GM18511 (cell line): ENCODE measurements around the gene MYADML2.
"Not testable (repeated sequence)": the region's sequence is repeated elsewhere in the genome, so short reads cannot be mapped to it uniquely, and the experiment has no call there.

Source experiments
- ATAC-seq: cut with Tn5 transposase; IDR thresholded peaks from one replicate; pipeline ENCODE4 v1.9.1; 2021; ENCODE audit warnings: mild to moderate bottlenecking, moderate library complexity; ENCODE audit not compliant: unreplicated experiment

The MYADML2 gene

DNA sequence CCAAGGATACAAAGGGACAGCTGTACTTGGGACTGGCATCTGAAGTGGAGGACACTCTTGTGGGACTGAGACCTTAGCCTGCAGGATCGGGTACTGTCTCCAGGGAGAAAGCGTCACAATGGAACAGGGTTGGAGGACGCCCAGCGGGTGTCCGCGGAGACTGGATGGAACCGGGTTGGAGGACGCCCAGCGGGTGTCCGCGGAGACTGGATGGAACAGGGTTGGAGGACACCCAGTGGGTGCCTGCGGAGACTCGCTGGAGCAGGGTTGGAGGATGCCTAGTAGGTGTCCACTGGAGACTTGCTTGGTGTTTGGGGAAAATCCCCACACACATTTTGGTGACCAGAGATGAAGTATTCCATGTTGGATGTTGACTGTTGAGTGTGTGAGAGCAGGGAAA lies at the start of gene MYADML2:
Gene MYADML2 (minus strand): TSS at position 45 of the 400 bp plus-strand sequence. CDS start 5,492 bp downstream, outside the sequence.
- ATAC-seq = no peak

DNA sequence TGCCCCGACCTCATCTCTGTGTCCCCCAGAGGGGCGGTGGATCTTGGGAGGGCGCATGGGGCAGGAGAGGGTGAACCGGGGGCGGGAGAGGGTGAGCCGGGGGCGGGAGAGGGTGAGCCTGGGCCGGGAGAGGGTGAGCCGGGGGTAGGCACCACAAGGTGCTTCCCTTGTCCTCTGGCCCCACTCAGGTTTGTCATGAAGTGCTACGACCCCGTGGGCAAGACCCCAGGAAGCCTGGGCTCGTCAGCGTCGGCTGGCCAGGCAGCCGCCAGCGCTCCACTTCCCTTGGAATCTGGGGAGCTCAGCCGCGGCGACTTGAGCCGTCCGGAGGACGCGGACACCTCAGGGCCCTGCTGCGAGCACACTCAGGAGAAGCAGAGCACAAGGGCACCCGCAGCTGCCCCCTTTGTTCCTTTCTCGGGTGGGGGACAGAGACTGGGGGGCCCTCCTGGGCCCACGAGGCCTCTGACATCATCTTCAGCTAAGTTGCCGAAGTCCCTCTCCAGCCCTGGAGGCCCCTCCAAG lies 49.3 kb upstream of the MYADML2 start:
- ATAC-seq = no peak

GRCh38 chr17:81995463-81996231 lies 48.6 kb upstream of the MYADML2 start:
- ATAC-seq = no peak

- ATAC-seq = no peak
These were observed 47.8 kb upstream of the MYADML2 start for GRCh38 chr17:81994593-81995462.

DNA sequence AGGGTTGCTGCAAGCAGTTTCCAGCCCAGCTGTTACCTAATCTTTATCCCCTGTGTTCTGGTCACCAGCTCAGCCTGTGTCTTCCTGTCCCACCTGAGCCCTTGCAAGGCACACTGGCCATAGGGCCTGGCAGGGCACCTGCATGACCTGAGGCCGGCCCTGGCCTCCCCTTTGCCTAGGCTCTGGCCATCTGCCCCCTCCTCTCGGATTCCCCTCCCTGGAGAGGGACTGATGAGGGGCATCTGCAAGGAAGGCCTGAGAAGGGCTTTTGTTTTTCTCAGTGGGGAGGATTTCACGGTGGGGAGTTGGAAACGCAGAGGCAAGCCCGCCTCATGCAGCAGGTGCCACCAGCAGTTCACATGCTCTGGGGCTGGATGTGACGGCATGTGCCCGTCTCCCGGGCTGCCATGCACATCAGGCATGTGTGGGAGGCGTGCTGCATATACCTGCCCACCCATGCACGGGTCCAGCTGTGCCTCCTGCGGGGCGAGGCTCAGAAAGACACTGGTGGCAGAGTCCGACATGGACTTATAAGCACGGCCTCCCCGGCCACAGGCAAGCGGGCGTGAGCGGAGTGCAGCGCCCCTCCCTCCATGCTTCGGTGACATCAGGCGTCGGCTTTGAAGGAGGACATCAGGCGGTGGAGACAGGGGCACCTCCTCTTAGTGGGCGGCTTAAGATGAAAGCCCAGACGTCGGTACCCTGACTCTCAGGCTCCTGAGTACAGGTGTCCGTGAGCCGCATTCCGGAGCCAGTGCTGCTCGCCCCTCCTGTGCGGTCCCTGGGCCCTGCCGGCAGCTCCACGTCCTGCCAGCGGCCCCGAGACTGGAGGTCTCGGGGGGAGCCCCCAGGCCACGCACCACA lies 46.9 kb upstream of the MYADML2 start:
- ATAC-seq = no peak

DNA sequence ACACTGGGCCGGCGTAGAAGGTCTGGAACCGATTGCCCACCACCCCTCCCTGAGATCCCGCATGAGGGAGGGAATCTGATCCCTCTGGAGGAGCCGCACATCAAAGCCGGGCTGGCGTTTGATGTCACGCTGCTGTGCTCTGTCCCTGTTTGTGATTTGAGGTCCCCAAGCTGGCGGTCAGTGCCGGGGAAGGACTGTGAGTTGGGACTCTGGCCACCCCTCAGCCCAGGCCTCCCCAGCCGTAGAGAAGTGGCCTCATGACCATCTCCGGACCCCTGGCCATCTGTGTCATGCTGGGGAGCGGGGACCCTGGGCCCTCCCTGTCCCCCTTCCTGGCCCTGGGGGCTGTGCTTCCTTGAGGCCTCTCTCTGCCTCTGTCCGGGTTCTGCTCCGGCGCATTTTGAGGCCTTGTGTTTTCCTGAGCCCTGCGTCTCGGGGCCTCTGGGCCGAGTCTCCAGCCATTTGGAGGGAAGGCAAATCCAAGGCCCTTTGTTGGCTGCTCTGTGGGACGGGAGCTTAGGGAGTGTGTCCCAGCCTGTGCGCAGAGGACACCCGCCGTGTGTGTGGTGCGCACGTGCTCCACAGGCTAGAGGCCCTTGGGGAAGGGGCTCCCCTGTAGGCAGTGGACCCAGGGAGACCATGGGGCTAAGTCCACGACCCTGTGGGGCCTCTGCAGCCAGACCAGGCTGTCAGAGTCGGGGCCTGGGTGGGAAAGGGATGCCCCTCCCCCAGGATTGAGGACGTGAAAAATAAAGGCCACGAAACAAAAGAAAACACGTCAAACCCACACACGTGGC lies 45.5 kb upstream of the MYADML2 start:
- ATAC-seq = no peak

DNA sequence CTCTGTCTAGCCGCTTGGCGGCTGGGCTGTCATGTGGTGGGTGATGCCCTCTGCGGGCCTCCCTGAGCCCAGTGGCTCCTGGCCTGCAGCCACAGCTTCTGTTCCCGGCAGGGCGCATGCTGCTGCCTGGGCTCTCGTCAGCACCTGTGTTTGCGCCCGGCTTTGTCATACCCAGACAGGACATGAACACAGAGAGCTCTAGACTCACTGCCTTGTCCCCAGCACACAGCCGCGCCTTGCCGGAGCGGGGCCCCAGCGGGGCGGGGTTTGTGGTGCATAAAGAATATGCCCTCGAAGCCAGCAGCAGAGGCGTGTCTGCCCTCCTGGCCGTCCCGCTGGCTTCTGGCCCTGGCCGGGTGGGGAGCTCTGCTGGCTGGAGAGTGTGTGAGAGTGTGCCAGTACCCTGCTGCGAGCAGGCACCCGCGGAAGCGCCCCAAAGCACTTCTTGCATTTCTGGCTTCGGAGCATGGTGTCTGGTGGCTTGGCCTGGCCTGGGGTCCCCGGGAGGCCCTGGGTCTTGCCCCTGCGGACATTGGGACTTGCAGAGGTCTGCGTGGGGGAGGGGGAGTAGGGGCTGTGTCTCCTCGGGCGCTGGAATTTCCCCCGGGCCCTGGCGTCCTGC lies 44.8 kb upstream of the MYADML2 start:
- no peak for ATAC-seq

DNA sequence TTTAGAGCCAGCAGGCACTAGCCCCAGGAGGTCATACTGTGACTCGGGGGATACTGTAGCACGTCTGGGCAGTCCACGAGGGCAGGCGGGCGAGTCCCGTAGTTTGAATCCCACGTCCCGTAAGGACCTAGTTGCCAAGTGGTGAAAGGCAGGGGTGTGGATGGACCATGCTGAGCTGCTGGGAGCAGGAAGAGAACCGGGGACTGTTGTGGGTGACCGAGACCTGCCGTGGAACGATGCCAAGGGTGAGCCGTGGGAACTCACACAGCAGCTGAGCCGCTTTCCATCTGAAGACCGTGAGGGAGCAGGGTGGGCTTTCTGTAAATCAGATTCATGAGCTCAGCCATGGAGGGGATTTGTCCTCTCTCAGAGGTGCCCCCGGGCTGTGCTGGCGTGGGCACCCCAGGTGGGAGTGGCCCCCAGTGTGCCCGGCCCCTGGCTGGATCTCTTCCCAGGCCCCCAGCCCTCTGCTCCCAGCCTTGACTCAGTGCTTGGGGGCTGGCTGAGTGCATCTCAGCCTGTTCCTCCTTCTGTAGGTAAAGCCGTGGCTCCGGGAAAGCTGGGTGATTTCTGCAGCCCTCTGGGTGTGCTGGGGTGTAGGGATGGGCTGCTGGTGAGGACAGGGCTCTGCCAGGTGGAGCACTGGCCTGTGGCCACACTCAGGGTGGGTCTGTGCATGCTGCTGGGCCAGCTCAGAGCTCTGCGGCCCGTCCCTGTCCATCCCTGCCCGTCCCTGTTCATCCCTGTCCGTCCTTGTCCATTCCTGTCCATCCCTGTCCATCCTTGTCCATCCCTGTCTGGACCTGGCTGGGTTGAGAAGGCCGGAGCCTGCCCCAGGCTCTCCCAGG lies 44.0 kb upstream of the MYADML2 start:
- ATAC-seq = no peak

- no peak for ATAC-seq
These were observed 40.2 kb upstream of the MYADML2 start for GRCh38 chr17:81987161-81987770.

GRCh38 chr17:81986606-81987005 lies 39.6 kb upstream of the MYADML2 start:
- ATAC-seq = no peak

DNA sequence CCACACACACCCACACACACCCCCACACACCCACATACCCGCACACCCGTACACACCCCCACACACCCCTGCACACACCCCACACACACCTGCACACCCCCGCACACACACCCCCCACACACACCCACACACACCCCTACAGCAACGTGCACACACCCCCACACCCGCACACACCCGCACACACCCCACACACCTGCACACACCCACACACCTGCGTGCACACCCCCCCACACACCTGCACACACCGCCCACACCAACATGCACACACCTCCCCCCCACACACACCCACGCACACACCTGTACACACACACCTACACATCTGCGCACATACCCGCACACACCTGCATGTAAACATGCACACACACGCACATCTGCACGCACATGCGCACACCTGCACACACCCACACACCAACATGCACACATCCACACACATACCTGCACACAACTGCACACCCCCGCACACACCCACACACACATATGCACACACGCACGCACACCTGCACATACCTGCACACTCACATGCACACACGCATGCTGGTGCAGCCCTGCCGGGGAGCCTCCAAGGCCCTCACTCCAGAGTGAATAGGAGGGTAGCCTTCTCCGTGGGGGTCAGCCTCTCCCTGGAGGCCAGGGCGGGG lies 37.9 kb upstream of the MYADML2 start:
- ATAC-seq = no peak

DNA sequence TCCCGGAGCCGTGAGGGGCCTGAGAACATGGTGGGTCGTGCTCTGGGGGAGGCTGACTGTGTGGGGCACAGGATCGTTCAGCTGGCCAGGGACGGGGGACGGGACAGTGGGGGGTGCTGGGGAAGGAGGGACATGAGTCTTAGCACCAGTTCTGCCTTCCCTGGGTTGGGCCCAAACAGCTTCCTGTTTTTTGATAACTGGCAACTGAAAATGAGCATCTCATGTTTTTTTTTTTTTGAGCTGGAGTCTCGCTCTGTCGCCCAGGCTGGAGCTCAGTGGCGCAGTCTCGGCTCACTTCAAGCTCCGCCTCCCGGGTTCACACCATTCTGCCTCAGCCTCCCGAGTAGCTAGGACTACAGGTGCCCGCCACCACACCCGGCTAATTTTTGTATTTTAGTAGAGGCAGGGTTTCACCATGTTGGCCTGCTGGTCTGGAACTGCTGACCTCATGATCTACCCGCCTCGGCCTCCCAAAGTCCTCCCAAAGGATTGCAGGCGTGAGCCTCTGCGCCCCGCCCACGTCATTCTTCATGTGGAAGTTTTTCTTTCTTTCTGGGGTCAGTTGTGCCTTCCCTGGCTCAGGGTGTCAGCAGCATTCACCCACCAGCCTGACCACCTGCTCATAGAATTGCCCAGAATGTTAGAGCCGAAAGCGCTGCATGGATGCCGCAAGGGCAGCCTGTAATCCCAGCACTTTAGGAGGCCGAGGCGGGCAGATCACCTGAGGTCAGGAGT lies 36.8 kb upstream of the MYADML2 start:
- no peak for ATAC-seq

GRCh38 chr17:81983011-81983638 lies 36.1 kb upstream of the MYADML2 start:
- ATAC-seq = no peak

DNA sequence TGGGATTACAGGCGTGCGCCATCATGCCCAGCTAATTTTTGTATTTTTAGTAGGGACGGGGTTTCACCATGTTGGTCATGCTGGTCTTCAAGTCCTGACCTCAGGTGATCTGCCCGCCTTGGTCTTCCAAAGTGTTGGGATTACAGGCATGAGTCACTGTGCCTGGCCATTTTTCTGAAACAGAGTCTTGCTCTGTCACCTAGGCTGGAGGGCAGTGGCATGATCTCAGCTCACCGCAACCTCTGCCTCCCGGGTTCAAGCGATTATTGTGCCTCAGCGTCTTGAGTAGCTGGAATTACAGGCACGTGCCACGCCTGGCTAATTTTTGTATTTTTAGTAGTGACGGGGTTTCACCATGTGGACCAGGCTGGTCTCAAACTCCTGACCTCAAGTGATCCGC lies 34.5 kb upstream of the MYADML2 start:
- ATAC-seq = not testable (repeated sequence)

- no peak for ATAC-seq
These were observed 33.8 kb upstream of the MYADML2 start for GRCh38 chr17:81980707-81981343.

GRCh38 chr17:81980122-81980521 lies 33.1 kb upstream of the MYADML2 start:
- no peak for ATAC-seq
